Activated CD8-positive, alpha-beta memory T cell treated with anti-CD3 and anti-CD28 coated beads, Interleukin-2, amount 50 U/mL, for 1 hour (primary cell): ENCODE data around the gene PIK3CG.

Source experiments
- DNase-seq: peaks from one replicate; pipeline ENCODE4 v3.0.0-alpha.2; 2020; ENCODE audit errors: extremely low read depth

The PIK3CG gene

DNA sequence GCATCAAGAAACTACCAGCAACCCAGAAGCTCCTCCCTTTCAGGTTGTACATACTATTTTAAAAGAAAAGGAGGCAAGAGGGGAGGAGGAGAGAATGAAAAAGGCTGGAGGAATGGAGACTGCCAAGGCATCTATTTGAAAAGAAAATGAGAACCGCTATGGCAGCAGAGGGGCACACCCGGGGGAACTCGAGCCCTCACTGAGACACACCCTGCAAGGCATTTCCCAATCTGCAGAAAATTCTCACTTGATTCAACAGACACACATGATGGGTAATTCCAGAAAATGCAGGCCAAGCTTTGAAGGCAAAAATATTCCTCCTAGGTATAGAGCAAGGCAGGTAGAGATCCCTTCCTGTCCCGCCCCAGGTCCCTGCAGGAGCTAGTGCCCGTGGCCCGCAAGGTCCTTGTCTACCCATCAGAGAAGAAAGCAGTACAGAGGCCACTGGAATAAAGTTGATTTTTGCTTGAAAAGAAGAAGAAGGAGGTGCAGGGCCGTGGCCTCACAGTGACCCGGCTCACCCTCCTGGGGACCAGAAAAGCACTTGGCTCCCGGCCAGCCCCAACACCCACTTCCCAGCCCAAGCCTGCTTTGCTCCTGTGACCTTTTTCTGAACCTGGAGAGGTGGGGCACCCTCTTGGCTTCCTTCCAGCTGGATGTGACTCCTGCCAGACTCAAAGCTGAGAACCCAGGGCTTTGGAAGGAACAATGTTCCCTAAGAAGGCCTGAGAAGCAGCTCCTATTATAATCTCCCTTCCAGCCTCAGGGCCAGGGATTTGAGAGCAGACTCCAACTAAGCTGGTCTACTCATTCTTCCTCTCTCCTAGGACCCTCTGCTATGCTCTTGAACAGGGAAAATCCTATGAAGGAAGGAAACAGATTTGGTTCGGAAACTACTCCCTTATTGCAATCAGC, 6.2 kb upstream of the PIK3CG start:
- no peak for DNase-seq

DNA sequence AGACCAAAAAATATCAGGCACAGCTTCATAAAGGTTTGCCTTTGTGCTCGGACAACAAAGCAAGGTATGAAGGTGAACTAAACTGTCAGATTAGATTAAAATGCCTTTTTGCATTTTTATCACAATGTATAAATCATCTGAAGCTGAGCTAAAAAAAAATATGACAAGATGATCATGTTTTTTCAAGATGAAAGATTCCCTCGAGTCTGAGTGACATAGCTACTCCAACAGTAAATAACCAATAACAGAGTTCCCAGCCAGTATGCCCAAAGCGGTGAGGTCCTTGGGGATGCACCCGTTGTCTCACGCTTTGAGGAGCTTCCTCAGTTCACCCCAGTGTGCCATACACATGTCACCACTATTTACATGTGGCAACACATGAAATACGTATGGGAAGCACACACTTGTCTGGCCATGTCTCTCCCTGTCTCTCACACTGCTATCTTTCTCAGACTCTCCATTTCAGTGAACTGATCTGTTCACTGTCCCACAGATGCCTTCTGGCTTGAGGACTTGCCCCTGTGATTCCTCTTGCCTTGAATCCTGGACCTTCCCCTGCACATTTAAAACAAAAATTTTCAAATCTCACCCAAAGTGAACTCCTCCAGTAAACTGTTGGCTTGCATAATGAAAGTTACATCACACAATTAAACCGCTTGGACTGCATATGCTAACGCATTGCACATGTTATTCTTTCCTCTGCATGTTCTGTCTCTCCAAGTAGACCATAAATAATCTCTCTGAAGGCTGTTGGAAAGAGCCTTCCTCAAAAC, 2.6 kb upstream of the PIK3CG start:
- no peak for DNase-seq

DNA sequence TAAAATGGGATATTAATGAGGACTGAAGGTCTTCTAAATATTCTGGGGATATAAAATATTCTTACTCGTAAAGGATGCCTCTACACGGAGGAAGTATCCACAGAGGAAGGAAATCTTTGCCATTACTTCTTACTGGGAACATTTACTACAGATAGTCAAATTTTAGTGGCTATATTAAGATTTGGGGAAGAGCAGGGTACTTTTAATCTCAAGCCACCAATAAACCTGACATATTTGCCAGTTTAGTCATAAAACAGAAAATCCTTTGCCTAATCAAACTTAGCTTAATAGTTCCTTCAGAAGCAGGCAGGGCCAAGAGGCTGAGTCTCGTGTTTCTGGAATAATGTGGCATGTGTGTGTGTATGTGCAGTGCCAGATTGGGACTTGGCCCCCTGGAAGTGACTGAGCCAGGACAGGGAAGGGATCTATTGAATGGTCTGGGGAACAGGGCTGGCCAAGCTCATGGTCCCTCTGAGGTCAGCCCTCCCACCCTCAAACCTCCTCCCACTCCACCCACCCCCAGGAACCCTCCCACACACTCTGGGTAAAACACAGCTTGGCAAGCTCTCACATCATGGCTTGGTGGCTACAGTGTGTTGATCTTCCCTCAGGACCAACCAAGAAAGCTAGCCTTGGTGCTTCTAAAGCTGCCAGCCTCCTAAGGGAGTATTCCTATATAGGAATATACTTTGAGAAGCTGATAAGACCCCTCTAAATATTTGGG, 1.6 kb upstream of the PIK3CG start:
- DNase-seq: no peak

DNA sequence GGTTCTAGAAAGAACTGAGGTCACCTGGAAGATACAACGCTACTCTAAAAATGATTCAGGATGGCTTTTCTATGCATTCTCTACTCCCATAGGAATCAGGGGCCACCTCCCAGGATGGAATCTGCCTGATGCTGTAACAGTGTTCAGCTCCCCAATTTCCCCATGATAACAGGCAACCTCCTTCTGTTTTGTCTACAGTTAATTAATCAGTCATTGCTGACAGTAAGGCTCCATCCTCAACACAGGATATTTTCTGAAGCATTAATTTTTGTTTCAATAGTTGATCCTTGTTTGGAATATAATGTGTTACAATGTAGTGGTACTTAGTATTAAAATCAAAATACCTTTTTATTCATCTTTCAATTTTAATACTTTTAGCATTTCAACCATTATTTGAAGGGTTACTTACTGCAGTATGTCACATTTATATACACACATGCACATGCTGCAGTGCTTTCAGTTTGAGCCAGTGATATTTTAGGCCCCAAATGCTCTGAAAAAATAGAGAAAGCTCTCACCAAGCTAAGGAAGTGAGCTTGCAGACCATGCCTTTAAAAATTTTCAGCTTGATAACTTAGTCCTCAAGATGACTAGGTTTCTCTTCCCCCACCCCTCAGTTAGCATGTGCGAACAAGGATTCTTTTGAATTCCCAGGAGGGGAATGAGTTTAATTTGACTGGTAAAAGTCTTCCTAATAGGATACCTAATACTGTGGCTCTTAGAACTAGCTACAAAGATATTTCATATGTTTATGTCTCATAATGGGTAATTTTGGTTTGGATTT, 592 bp upstream of the PIK3CG start:
- DNase-seq: no peak

DNA sequence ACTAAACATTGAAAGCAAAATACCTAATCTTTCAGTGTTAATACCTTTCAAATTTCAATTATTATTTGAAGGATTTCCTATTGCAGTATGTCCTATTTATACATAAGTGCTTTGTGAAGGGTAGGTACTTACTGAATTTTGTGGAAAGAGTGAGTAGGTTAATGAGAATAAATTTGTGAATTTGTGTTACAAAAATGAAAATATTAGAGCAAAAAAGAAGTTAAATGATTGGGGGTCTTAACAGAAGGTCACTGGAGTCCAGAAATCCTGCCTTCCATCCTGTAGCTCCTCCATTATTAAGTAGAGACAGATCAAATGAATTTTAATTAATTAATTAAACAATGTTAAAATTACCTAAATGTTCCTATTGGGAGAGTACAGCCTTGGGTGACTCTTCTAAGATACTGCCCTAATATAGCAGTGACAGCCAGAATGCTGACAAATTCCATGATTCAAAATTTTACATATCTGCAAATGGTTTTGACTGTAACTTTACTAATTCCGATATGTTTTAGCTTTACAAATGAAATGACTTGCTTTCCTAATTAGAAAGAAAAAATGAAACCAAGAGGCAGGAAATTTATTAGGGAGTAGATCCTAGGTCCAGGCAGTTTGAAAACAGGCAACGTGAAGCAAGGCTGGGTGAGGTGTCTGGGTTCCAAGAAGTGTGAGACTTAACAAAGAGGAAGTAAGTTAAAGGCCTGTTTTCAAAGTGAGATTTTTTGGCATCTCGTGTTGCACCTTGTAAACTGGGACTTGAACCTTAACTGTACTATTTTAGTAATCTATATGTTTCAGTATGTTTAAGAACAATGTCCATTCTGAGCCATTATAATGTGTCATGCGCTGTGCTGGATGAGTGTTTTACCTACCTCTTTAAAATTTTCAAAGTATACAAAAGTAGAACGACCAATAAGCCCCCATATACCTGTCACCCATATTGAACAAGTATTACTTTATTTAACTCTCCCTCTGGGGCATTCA, 1.5 kb downstream of the PIK3CG start:
- no peak for DNase-seq

DNA sequence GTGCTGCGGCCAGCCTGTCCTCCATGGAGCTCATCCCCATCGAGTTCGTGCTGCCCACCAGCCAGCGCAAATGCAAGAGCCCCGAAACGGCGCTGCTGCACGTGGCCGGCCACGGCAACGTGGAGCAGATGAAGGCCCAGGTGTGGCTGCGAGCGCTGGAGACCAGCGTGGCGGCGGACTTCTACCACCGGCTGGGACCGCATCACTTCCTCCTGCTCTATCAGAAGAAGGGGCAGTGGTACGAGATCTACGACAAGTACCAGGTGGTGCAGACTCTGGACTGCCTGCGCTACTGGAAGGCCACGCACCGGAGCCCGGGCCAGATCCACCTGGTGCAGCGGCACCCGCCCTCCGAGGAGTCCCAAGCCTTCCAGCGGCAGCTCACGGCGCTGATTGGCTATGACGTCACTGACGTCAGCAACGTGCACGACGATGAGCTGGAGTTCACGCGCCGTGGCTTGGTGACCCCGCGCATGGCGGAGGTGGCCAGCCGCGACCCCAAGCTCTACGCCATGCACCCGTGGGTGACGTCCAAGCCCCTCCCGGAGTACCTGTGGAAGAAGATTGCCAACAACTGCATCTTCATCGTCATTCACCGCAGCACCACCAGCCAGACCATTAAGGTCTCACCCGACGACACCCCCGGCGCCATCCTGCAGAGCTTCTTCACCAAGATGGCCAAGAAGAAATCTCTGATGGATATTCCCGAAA, 2.7 kb downstream of the PIK3CG start:
- no peak for DNase-seq

DNA sequence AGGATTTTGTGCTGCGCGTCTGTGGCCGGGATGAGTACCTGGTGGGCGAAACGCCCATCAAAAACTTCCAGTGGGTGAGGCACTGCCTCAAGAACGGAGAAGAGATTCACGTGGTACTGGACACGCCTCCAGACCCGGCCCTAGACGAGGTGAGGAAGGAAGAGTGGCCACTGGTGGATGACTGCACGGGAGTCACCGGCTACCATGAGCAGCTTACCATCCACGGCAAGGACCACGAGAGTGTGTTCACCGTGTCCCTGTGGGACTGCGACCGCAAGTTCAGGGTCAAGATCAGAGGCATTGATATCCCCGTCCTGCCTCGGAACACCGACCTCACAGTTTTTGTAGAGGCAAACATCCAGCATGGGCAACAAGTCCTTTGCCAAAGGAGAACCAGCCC, 3.3 kb downstream of the PIK3CG start:
- no peak for DNase-seq

DNA sequence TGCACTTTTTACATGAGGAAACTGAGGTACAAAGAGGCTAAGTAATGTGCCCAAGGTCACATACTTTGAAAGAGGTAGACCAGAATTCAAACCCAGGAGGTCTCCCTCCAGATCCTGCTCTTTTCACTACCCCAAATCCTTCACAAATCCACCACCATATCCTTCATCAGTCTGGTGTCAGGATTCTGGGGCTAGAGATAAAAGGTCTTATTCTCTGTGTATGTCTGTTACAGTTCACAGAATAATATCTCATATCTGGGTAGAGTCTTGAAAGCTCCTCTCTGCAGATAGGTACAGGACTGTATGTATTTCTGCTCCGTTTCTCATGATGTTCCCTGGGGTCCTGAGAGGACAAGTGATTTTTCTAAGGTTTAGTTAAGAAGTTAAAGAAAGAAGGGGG, 4.9 kb downstream of the PIK3CG start:
- no peak for DNase-seq

DNA sequence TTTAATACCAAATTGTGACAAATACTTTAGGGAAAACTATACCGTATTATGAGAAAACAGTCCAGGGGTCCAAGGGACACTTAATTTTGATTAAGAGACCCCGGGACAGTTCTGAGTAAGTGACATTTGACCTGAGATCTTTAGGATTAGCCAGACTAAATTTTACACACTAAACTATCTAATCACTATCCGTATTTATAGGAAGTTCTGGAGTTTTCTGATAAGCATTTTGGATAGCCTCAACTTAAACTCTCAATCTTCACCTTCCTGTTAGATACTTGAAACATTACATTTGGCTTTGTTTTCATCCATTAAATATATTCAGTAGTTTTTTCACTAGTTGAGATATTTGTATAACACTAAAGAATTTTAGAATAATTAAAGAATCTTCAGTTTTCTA, 5.4 kb downstream of the PIK3CG start:
- no peak for DNase-seq

DNA sequence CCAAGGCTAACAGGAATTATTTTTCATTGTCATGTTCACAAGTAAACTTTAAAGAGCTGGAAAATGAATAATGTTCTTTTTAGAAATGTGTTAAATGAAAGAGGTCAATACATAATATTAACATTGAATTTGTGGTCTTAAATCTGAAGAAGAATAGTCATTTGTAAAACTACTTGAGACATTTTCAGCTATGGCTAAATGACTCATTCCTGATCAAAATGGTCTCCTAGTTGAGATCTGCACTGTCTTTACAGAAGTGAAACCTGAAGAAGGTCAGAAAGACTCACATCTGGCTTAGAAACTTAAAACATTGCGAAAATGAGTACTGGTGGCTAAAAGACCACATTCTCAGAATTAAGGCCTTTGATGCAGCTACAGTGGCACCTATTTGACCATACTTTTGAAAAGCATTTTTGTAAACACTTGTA, 5.9 kb downstream of the PIK3CG start:
- DNase-seq: no peak

DNA sequence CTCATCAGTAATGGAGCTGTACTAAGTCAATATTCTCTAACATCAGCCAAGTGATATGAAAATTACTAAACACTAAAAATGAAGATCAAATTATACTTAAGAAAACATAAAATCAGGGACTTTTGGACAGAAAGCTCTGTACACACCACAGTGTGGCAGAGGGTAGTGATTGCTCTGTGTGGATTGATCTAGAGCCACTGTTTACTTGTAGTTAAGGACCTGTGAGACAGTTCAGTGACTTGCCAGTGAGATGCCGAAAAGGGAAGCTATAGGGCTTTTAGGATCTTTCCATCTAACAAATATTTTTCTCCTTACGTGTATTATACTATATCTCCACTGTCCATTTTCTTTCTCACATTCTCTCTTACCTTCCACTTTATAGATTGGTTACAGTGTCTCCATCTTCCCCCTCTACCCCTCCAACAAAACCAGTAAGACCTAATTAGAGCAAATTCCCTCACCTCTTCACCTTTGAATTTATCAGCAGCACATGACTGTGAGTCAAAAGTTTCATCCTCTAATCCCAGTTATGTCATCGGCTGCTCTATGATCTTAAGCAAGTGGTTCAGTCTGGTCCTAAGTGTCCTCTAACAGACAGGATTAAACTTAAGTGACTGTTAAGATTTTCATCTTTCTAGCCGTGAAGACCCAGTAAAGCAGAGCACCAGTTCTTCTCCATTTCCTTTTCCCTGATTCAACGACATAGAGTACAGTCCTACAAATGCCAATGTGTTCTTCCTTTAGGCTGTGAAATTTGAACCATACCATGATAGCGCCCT, 6.9 kb downstream of the PIK3CG start:
- DNase-seq: no peak

DNA sequence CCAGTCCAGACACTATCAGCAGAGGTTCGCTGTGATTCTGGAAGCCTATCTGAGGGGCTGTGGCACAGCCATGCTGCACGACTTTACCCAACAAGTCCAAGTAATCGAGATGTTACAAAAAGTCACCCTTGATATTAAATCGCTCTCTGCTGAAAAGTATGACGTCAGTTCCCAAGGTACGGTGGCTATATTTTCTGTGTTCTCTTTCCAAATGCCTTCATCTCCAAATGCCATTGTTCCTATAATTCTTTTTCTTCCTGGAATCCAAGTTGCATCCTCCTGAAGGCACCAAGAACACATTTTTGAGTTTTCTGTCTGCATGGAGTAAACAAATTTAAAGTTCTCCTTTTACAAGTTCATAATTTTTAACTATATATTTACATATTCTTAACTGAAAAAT, 7.7 kb downstream of the PIK3CG start:
- no peak for DNase-seq

DNA sequence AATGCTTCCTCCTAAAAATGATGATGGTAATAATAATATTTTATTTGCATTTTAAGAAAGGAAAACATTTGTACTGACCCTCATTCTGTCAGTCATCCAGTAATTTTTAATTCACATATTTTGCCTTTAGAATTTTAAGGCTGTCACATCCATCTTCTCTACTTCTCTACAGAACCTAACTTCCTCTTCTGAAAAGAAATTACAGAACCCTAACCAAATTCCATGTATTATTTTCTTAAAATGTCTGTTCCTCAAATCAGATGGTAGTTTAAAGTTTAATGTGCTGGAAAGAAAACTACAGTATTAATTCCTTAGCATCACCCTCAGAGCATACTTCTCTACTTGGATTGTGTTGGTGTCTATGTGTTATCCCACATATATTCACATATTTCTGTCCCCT, 9.0 kb downstream of the PIK3CG start:
- DNase-seq: no peak

DNA sequence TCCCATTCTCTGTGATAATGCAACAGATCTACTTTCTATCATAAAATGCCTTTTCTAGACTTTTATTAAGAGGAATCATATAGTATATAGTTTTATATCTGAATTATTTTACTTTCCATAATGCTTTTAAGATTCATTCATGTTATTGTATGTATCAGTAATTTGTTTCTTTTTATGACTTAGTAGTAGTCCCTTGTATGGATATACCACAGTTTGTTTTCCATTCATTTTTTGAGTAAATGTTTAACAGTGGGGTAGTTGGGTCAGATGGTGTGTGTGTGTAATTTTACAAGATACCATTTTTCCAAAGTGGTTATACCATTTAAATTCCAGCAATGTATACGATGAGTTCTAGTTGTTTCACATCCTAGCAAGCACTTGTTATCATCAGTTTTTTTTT, 10.4 kb downstream of the PIK3CG start:
- no peak for DNase-seq

DNA sequence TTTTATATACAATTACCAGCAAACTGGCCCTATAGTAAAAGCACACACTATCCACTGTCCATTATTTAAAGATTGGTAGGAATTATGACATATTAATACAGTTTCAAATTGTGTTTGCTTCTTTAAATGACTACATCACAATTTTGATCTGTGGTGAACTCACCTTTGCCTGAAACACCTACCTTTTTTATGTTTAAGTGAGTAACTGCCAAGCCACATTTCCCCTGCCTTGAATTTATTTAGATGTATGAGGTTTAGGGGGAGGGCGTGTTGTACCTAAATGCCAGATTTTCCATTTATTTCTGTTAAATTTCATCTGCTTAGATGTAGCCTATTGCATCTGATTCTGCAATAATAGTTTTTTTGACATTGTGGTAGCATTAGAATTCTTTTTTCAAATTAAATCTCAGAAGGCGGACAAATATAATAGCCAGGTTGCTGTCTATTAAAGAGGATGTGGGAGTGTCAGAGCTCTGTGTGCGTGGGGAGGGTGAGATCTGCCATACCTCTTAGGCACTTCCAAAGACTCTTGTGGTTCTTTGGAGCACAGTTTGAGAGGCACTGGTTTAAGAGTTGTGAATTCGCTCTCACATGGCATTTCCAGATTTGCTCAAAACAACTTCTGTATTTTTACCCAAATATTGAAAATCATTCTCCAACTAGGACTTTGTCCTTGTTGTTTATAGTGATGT, 13.8 kb downstream of the PIK3CG start:
- no peak for DNase-seq

DNA sequence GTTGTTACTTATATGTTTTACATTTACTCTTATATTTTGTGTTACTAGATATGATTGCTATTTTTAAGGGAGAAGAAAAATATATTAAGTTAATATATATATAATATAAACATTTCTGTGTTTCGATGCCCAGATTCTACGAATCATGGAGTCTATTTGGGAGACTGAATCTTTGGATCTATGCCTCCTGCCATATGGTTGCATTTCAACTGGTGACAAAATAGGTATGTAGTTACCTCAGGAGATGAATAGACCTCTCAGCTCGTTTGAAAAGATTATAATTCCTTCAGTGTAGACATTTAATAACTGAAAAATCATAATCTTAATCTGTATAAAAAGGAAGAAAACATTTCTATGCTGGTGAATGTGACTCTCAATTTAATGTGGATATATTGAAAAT, 16.9 kb downstream of the PIK3CG start:
- no peak for DNase-seq

DNA sequence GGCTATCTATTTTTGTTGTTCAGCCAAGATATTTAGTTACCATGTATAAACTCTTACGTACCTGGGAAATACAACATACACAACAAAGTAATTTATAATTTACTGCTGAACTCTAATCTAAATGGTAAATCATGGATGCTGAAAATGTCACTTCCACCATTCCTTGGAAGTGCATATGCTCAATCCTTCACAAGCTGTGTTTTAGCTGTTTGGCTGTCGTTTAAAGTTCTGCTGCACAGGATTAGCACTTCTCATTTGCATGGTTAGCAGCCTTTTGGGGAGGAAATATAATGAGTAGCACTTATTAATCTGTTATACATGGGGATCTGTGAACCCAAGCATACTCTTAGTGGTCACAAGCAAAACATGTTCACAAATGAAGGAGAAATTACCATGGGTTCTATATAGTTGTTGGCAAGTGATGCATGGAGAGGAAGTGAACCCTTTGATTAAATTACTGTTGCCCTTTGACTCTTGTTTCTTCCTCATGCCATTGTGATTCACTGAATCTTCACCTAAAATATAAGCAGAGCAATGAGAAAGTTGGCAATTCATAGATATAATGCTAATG, 18.5 kb downstream of the PIK3CG start:
- no peak for DNase-seq

DNA sequence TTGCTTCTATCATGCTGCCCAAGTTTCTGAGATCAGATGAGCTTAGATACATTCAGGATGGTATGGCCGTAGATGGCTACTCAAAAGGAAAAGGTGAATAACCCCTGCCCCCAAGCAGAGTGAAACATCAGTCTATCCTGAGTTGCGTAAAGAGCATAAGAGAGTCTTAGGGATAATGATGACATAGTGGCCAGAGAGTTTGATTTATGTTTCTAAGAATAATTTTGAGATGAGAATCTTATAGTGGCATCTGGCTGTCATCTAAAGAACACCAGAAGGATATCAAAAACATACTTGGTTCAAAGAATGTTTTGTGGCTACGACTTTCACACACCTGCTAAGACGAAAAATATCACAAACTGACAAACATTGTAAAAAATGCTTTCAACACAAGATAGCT, 20.6 kb downstream of the PIK3CG start:
- DNase-seq: no peak
